ENCODE results near the gene VRK1.
"Not testable (repeated sequence)": the region's sequence is repeated elsewhere in the genome, so short reads cannot be mapped to it uniquely, and the experiment has no call there.

Gene VRK1

GRCh38 chr14:96796851-96797581, at the start of gene VRK1:
TSS of gene VRK1 (plus strand) at chr14:96797382. CDS start at chr14:96833472, 36,090 bp downstream.
- peak; percentile 97 for DNase-seq

- DNase-seq, result no peak
These were observed 49.6 kb upstream of the VRK1 start for GRCh38 chr14:96747608-96748007.

- no peak for DNase-seq
These were observed 48.8 kb upstream of the VRK1 start for GRCh38 chr14:96748362-96748761.

GRCh38 chr14:96751505-96751904, 45.7 kb upstream of the VRK1 start:
- no peak for DNase-seq

GRCh38 chr14:96752125-96752524, 45.1 kb upstream of the VRK1 start:
- DNase-seq, result no peak

- no peak for DNase-seq
These were observed 44.6 kb upstream of the VRK1 start for GRCh38 chr14:96752594-96752993.

GRCh38 chr14:96754162-96754844, 42.9 kb upstream of the VRK1 start:
- DNase-seq, result no peak

- DNase-seq, result no peak
These were observed 42.4 kb upstream of the VRK1 start for GRCh38 chr14:96754845-96755184.

GRCh38 chr14:96756745-96757144, 40.4 kb upstream of the VRK1 start:
- no peak for DNase-seq

GRCh38 chr14:96757456-96757855, 39.7 kb upstream of the VRK1 start:
- DNase-seq, result no peak

GRCh38 chr14:96761066-96761465, 36.1 kb upstream of the VRK1 start:
- no peak for DNase-seq

- DNase-seq, result peak; percentile 65
These were observed 34.5 kb upstream of the VRK1 start for GRCh38 chr14:96762650-96763049.

- no peak for DNase-seq
These were observed 33.2 kb upstream of the VRK1 start for GRCh38 chr14:96764012-96764411.

- not testable (repeated sequence) for DNase-seq
These were observed 32.0 kb upstream of the VRK1 start for GRCh38 chr14:96765205-96765604.

GRCh38 chr14:96772929-96773328, 24.3 kb upstream of the VRK1 start:
- no peak for DNase-seq

- no peak for DNase-seq
These were observed 20.4 kb upstream of the VRK1 start for GRCh38 chr14:96776791-96777190.

- no peak for DNase-seq
These were observed 16.7 kb upstream of the VRK1 start for GRCh38 chr14:96780500-96780899.

GRCh38 chr14:96781371-96781770, 15.8 kb upstream of the VRK1 start:
- no peak for DNase-seq

- DNase-seq, result no peak
These were observed 14.7 kb upstream of the VRK1 start for GRCh38 chr14:96782436-96782835.

- no peak for DNase-seq
These were observed 13.9 kb upstream of the VRK1 start for GRCh38 chr14:96783043-96783914.

- no peak for DNase-seq
These were observed 13.3 kb upstream of the VRK1 start for GRCh38 chr14:96783915-96784224.

GRCh38 chr14:96790186-96790585, 7.0 kb upstream of the VRK1 start:
- no peak for DNase-seq

- DNase-seq, result no peak
These were observed 6.5 kb upstream of the VRK1 start for GRCh38 chr14:96790706-96791105.

- no peak for DNase-seq
These were observed 5.2 kb upstream of the VRK1 start for GRCh38 chr14:96792003-96792402.
